Osteoblast (primary cell): ENCODE measurements around the gene CARMIL1. TPM values are rescaled to one million over a fixed set of nuclear protein-coding genes. Genes with fewer than 3 reads are reported as not detected.

Source experiments
- DNase-seq: peaks from one replicate; pipeline ENCODE4 v3.0.0; 2011; ENCODE audit warnings: low spot score, mixed read lengths; ENCODE audit not compliant: insufficient read length; ENCODE audit errors: missing footprints
- H2AFZ ChIP-seq: 2 replicates; pipeline ENCODE4 v1.6.0; 2011; ENCODE audit warnings: mild to moderate bottlenecking, low read length
- H3K27ac ChIP-seq: 2 replicates; pipeline ENCODE4 v1.5.1; 2011; ENCODE audit warnings: mild to moderate bottlenecking, low read depth, low read length, moderate library complexity
- H3K27me3 ChIP-seq: 2 replicates; pipeline ENCODE4 v1.6.0; 2012; ENCODE audit warnings: mild to moderate bottlenecking, control low read depth, inconsistent platforms, low read length, moderate library complexity; ENCODE audit not compliant: insufficient read depth
- H3K36me3 ChIP-seq: 2 replicates; pipeline ENCODE4 v1.5.1; 2011; ENCODE audit warnings: mild to moderate bottlenecking, low read length, control low read depth, moderate library complexity; ENCODE audit not compliant: insufficient read depth
- H3K4me1 ChIP-seq: 2 replicates; pipeline ENCODE4 v1.5.1; 2011; ENCODE audit warnings: mild to moderate bottlenecking, low read length, control low read depth, moderate library complexity; ENCODE audit not compliant: insufficient read depth
- H3K4me2 ChIP-seq: 2 replicates; pipeline ENCODE4 v1.6.0; 2011; ENCODE audit warnings: mild to moderate bottlenecking, low read length; ENCODE audit not compliant: insufficient read depth
- H3K4me3 ChIP-seq: fragments of 200-600 bp; sonication (generic); 3 replicates; pipeline ENCODE4 v1.5.1; 2012; ENCODE audit warnings: mild to moderate bottlenecking, low read length, inconsistent platforms; ENCODE audit not compliant: insufficient read depth
- H3K79me2 ChIP-seq: 2 replicates; pipeline ENCODE4 v1.6.0; 2012; ENCODE audit warnings: mild to moderate bottlenecking, low read length, control low read depth, inconsistent platforms; ENCODE audit not compliant: insufficient read depth
- H3K9me3 ChIP-seq: 2 replicates; pipeline ENCODE4 v1.5.1; 2011; ENCODE audit warnings: low read depth, low read length, control low read depth
- H4K20me1 ChIP-seq: 2 replicates; pipeline ENCODE4 v1.6.0; 2012; ENCODE audit warnings: mild to moderate bottlenecking, low read length, control low read depth; ENCODE audit not compliant: insufficient read depth
- total RNA-seq: library from RNA; depleted of rRNA; stranded (reverse); fragments of >200 nt; gene quantifications from 2 replicates; pipeline ENCODE4 v1.2.3, GENCODE V29; 2012
- TF ChIP-seq, protein P1 (sequence below): IDR thresholded peaks from 2 replicates; pipeline ENCODE4 v1.5.1; 2011; ENCODE audit warnings: mild to moderate bottlenecking, low read depth, low read length, moderate library complexity; ENCODE audit errors: extremely low read depth

The CARMIL1 gene
- total RNA-seq, 1 donor, result 25.7 TPM

DNA sequence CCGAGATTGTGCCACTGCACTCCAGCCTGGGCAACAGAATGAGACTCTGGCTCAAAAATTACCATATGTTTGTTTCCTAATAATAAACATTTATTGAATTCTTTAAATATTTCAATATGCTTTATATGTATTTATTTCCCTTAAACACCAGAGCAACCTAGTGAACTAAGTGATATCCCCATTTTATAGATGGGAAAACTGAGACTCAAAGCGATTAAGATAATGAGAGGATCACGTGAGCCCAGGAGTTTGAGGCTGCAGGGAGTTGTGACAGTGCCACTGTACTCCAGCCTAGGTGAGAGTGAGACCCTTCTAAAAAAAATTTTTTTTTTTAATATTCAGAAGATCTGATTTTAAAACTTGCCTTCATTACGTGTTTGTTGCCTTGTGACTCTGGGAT, 19.4 kb upstream of the CARMIL1 start:
- H3K4me1 ChIP-seq, result peaks cover 11% of the 10 kb centered on the region
- TF ChIP-seq, protein P1, sequence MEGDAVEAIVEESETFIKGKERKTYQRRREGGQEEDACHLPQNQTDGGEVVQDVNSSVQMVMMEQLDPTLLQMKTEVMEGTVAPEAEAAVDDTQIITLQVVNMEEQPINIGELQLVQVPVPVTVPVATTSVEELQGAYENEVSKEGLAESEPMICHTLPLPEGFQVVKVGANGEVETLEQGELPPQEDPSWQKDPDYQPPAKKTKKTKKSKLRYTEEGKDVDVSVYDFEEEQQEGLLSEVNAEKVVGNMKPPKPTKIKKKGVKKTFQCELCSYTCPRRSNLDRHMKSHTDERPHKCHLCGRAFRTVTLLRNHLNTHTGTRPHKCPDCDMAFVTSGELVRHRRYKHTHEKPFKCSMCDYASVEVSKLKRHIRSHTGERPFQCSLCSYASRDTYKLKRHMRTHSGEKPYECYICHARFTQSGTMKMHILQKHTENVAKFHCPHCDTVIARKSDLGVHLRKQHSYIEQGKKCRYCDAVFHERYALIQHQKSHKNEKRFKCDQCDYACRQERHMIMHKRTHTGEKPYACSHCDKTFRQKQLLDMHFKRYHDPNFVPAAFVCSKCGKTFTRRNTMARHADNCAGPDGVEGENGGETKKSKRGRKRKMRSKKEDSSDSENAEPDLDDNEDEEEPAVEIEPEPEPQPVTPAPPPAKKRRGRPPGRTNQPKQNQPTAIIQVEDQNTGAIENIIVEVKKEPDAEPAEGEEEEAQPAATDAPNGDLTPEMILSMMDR, result no peak

DNA sequence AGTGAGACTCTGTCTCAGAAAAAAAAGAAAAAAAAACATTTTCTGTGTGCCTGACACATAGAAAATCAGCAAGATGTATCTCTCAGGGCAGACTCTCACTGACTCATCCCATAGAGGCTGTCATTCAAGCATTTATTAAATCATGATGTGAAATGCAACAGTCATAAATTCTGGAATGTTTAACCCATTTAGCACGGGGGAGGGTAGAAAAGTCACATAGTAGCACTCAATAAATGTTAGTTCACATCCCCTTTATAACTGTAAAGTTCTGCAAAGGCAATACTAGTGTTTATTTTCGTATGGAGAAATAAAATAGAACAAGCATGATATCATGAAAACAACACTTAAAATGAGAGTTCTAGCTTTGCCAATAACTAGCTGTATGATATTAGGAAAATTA, 15.5 kb upstream of the CARMIL1 start:
- TF ChIP-seq, protein P1, result no peak
- H3K27ac ChIP-seq, result no peak overlapping the region
- no peaks in the 10 kb centered on the region for H3K36me3 ChIP-seq
- H4K20me1 ChIP-seq, result no peaks in the 10 kb centered on the region
- H3K9me3 ChIP-seq, result no peaks in the 10 kb centered on the region
- H3K4me1 ChIP-seq, result peaks cover 14% of the 10 kb centered on the region
- no peak overlapping the region for H3K4me3 ChIP-seq
- no peak overlapping the region for H2AFZ ChIP-seq
- no peaks in the 10 kb centered on the region for H3K79me2 ChIP-seq
- DNase-seq, result peak; percentile 65
- peak overlapping the region; percentile 28 for H3K4me2 ChIP-seq
- H3K27me3 ChIP-seq, result no peaks in the 10 kb centered on the region

More for the DNA sequence above, 19.4 kb upstream of the CARMIL1 start:
- Histone ChIP-seq H3K27me3 (no peaks in the 10 kb centered on the region), H3K79me2 (no peaks in the 10 kb centered on the region), H3K36me3 (no peaks in the 10 kb centered on the region), H3K9me3 (no peaks in the 10 kb centered on the region), H3K4me3 (no peak overlapping the region), H3K4me2 (no peak overlapping the region), H2AFZ (no peak overlapping the region), H3K27ac (no peak overlapping the region), H4K20me1 (no peaks in the 10 kb centered on the region)
- DNase-seq, result no peak

DNA sequence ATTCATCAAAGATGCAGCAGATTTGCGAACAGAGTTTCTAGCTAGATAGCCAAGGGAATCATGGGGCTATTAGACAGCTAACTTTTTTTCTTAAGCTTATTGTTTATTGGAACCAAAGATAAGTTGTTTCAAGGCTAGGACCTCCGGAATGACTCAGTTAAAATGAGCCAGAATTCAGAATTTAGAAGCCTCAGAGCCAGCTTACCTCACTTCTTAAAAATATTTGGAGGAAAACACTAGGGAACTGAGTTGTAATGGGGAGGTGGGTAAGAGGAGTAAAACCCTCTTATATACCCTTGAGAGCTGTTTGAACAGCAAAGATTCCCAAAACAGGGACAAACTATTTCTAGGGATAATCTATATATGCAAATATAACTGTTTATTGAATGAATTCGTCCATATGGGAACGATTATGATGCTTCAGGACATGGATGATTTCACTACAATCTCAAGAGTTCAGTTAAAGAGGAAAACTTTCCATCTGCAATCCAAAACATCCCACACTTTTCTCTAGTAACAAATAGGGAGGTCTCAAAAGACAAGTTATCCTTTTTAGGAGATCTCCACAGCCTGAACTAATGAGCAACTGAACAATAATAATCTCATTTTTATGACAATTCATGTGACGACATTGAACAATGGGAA, 12.6 kb upstream of the CARMIL1 start:
- DNase-seq, result no peak
- Histone ChIP-seq H3K36me3 (no peaks in the 10 kb centered on the region), H3K9me3 (no peaks in the 10 kb centered on the region), H2AFZ (peak overlapping the region; percentile 14), H3K4me3 (no peak overlapping the region), H4K20me1 (no peaks in the 10 kb centered on the region), H3K27ac (no peak overlapping the region), H3K79me2 (no peaks in the 10 kb centered on the region), H3K4me1 (peaks cover 14% of the 10 kb centered on the region), H3K4me2 (no peak overlapping the region), H3K27me3 (no peaks in the 10 kb centered on the region)
- TF ChIP-seq, protein P1, result no peak

DNA sequence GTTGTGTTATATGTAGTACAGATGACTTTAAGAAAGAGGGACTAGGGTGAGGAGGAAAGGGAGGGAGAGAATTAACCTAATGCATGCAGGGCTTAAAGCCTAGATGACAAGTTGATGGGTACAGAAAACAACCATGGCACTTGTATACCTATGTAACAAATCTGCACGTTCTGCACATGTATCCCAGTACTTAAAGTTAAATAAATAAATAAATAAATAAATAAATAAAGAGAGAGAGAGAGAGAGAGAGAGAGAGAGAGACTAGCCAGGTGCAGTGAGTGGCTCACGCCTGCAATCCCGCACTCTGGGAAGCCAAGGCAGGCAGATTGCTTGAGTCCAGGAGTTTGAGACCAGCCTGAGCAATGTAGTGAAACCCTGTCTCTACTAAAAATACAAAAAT, 11.5 kb upstream of the CARMIL1 start:
- TF ChIP-seq, protein P1, result no peak
- no peaks in the 10 kb centered on the region for H3K9me3 ChIP-seq
- no peak for DNase-seq
- no peak overlapping the region for H3K4me2 ChIP-seq
- H3K27ac ChIP-seq, result no peak overlapping the region
- H4K20me1 ChIP-seq, result no peaks in the 10 kb centered on the region
- H2AFZ ChIP-seq, result no peak overlapping the region
- no peak overlapping the region for H3K4me3 ChIP-seq
- H3K27me3 ChIP-seq, result no peaks in the 10 kb centered on the region
- no peaks in the 10 kb centered on the region for H3K79me2 ChIP-seq
- peaks cover 14% of the 10 kb centered on the region for H3K4me1 ChIP-seq
- H3K36me3 ChIP-seq, result no peaks in the 10 kb centered on the region
